ENCODE results near the gene PCBD1.
A peak's percentile ranks its signal among the peaks of the same experiment; 100 is the strongest.
"Not testable (repeated sequence)": the region's sequence is repeated elsewhere in the genome, so short reads cannot be mapped to it uniquely, and the experiment has no call there.

PCBD1 gene

DNA sequence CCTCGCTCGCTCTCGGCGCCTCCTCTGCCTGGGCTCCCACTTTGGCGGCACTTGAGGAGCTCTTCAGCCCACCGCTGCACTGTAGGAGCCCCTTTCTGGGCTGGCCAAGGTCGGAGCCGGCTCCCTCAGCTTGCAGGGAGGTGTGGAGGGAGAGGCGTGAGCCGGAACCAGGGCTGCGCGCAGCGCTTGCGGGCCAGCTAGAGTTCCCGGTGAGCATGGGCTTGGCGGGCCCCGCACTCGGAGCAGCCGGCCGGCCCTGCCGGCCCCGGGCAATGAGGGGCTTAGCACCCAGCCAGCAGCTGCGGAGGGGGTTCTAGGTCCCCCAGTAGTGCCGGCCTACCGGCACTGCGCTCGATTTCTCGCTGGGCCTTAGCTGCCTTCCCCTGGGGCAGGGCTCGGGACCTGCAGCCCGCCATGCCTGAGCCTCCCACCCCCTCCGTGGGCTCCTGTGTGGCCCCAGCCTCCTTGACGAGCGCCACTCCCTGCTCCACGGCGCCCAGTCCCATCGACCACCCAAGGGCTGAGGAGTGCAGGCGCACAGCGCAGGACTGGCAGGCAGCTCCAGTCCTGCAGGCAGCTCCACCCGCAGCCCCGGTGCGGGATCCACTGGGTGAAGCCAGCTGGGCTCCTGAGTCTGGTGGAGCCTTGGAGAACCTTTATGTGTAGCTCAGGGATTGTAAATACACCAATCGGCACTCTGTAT lies 26.7 kb downstream of the PCBD1 start:
- DNase-seq: not testable (repeated sequence)

DNA sequence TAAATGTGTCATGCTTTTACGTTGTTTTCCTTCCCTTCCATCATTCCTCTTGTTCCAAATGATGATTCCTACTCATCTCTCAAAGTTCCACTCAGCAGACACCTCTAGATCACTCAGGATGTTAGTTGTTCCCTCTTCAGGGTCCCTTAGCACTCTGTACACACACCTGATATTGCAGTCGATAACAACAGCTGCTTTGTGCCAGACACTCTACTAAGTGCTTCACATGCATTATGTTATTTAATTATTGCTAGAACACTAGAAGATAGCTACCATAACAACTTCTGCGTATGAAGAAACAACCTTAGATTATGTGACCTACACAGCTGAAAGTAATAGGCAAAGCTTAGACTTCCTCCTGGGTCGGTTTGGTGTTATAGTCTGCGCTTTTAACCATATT lies 29.6 kb downstream of the PCBD1 start:
- no peak for DNase-seq

DNA sequence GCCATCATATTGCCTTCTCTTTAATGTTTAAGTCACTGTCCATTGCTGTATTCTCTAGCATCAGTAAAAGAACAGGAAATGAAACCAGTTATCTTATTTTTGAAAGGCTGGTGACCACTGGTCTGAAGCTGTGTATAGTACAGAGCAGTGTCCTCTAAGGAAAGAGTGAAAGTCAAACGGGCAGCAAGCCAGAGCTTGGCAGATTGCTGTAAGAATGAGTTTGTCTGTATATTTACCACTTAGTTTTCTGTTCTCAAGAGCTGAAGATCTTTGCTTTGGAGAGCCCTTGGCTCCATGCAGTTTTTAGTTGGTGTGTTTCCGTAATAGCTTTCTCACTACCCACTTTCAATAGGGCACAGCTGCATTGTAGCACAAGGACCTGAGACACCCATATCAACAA lies 31.9 kb downstream of the PCBD1 start:
- peak; percentile 63 for DNase-seq

DNA sequence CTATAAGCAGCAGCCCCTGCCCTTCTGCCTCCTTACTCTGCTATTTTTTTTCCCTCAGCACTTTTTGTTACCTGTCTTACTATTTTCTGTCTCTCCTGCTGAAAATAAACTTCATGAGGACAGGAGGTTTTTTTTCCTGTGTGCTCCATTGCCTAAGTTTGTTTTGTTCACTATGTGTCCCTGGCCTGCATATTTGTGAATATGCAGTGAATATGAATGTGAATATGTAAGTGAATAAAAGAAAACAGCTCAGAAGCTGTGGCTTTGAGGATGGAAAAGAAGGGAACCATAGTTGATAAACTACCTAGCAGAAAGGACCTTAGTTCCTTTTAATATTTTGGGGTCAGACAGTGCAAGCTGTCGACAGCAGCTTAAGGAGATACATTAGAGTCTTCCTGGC lies 34.9 kb downstream of the PCBD1 start:
- DNase-seq: no peak

DNA sequence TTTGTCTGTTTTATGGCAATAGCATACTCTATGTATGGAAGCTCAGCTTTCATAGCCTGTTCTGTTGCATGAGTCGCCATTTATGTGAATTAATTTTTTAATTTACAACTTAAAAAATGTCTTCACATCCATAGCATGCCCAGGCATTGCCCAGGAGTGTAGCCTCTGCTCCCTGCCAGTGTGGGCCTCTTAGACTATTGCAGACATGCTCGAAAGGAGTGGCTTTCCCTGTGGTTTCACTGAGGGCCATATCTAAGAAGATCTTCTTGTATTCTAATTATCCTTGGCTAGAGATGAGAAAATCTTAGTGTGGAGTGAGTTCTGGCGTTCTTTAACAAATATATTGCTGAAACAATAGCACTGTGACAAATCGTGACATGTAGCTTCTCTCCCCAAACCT lies 35.3 kb downstream of the PCBD1 start:
- no peak for DNase-seq

DNA sequence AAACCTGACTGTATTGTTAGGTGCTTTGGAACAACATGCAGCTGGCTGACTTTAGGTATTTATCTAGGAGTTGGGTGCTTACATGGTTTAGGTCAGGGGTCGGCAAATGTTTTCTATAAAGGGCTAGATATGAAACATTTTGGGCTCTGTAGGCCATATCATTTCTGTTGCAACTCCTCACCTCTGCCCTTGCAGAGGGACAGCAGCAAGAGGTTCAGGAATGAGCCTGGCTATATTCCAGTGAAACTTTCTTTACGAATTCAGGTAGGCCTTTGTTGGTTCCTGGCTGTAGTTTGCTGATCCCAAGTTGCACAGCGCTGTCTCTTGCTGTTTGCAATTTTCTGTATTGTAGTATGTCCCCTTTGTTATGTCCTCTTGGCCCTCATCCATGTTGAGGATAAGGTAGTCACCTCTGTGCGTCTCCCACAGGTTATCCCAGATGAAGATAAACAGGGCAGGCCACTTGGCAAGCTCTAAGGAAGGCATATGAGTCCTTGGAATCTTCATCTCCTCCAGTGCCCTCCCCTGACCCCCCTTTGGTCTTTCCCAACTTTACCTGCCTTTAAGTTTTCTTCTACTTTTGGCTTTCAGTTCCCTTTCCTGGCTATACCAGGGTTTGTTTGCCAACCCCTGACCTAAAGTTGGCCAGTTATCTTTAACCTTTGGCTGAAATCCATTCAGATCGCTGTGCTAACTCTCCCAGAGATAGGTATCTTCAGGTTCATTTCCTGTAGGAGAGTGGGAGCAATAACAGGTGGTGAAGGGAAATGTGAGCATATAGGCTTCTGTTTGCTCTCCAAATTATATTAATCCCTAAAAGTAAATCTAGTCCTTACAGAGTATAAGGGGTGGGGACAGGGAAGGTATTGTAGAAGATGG lies 36.5 kb downstream of the PCBD1 start:
- DNase-seq: no peak

DNA sequence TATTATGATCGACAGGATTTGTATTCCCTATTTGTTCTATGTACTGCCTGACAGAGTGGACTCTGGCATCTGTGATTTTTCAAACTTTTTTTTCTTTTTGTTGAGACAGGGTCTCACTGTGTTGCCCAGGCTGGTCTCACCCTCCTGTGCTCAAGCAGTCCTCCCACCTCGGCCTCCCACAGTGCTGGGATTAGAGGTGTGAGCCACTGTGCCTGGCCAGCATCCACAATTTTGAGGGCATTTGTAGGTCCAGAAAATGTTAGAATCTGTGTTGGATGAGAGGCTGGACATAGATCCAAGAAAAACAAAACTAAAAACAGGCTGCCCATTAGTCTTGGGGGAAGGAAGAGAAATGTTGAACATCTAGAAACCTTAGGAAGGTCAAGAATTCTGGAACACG lies 38.3 kb downstream of the PCBD1 start:
- no peak for DNase-seq

DNA sequence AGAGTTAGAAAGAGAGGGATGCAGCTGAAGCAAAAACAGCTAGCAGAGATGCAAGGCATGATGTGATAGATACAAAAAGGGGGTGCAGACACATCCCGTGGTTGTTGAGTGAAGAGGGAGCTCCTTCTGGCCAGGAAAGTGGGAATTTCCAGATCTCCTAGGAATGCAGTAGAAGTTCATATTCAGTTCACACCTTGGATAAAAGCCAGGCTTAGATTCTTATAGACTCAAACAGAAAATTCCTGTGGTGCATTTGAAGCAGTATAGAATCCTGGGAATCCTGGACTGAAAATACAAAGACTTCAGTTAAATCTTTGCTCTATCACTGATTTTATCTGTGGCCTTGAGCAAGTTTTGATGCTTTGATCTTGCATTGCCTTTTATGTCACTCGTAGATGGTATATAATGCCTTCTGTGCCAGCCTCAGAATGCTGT lies 38.8 kb downstream of the PCBD1 start:
- DNase-seq: no peak

DNA sequence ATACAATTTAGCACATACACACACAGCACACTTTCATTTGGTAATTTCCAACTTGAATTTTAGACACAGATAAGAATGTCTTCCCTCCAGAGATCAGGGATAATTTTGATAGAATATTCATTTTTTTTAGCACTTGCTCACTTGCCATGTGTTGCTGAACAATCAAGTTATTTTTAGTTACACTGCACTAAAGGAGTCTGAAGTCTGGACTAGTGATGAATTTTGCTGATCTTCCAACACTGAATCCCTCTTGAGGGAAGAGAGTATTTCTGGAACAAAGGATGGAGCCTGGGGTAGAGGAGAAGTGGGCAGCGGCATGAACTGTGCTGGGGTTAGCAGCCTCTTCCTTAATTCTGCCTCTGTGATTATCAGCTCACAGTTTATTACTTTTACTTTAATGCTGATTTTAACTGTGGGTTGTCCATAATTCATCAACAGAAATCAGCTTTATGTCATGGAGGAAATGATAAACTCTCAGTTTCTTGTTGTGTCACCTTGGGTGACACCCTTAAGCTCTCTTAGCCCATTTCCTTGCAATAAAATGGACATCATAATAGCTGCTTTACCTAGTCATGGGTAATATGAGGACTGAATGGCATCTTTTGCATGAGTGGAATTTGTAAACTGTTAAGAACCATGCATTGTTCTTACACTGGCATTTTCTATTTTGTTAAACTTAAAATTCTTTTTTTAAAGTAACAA lies 40.6 kb downstream of the PCBD1 start:
- DNase-seq: peak; percentile 50

DNA sequence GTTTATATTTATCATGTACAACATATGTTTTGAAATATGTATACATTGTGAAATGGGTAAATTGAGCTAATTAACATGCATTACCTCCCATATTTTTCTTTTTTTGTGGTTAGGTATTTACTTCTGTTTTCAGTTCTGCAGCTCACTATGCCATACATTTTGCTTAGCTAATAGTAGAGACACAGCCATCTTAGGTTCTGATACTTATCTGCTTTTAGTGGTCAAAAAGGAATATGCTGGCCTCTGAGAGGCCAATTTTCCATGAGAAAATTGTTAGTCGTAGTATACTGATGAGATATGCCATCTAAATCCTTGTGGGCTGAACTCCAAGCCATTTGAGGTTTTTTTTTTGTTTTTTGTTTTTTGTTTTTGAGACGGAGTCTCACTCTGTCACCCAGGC lies 41.6 kb downstream of the PCBD1 start:
- DNase-seq: no peak

DNA sequence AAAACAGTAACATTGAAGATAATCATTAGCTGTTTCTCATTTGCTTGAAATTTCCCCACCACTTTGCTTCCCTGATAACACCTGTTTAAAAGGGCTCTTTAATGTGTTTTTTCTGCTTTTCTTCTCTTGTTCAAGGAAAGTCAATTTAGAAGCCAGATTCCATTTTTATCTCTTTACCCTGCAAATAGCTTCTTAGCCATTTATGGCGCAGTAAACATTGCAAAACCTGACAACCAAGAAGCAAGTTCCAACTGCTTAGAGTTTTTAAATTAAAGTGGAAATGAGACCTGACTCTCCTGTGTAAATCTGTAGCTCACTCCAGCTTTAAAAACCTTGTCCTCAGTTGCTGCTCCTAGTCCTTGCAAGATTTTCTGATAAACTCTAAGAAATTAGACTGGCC lies 42.5 kb downstream of the PCBD1 start:
- DNase-seq: no peak

DNA sequence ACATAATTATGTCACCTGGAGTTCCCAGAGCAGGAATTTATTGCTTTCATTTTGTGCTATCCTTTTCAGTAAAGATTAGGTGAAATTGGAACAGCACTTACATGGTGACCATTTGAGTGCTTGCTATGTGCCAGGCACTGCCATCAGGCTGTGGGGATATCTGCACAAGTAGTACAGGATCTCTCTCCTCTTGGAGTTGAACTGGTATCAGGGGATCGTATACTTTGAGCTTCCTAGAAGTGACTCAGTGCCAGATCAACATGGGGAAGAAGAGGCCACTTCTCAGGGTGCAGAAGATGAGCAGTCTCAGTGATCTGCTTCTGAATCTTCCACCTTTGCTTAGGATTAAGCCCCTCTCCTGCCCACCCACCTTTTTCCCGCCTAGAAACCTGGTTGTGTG lies 43.1 kb downstream of the PCBD1 start:
- DNase-seq: no peak

DNA sequence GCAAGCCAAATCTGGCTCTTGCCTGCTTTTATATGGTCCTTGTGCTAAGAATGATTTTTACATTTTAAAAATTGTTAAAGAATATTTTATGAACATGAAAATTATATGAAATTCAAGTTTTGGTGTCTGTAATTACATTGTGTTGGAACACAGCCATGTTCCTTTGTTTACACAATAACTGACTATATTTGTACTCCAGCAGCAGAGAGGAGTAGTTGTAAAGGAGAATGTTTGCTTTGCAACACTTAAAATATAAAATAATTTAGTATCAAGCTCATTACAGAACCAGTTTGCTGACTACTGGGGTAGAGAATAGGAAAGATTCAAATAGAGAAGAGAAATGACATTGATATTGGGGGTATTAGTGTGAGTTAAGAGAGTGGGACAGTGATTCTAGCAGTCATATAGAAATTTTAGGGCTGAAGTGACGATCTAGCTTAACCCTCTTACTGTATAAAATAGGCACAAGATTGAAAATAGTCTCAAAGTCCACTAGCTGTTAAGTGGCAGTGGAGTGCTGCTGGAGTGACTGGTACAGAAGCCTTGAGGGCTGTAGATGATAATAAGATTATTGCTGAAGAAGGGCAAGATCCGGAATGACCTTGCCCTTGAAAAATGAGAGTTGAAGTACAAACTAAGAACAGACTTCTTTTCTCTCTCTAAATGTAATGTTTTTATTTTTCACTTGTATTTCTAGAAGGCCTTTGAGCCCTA lies 44.4 kb downstream of the PCBD1 start:
- DNase-seq: no peak

DNA sequence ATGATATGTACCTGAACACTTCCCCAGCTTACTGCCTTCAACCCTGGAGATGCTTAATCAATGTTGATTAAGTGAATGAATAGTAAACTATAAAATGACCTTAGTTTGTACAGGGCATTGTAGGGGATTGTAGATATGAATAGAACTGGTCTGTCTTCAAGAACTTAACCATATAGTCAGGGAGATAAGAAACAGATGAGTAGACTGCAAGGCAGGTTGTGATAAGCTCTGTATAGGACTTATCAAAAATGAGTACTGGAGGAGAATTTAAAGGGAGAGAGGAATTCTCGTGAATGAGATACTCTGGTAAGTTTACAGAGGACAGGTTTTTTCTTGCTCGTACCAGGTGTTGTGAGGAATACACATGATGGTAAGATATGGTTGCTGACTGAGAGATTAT lies 45.0 kb downstream of the PCBD1 start:
- no peak for DNase-seq

DNA sequence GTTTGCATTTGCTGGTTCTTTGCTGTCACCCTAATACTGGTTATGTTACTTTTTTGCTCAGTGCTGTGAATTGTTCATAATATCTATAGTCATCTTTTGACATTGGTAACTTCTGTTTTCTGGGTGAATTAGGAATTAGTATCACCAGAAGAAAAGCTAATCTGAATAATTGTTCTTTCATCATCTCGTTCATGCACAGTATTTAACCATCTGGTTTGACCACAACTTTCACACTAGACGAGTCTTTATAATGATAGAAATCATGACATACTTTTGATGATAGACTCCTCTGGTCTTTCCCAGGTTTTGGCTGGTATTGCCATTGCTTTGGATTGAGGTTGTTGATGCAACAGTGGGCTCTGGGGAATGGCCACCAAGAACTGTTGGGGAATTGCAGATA lies 47.5 kb downstream of the PCBD1 start:
- DNase-seq: no peak

DNA sequence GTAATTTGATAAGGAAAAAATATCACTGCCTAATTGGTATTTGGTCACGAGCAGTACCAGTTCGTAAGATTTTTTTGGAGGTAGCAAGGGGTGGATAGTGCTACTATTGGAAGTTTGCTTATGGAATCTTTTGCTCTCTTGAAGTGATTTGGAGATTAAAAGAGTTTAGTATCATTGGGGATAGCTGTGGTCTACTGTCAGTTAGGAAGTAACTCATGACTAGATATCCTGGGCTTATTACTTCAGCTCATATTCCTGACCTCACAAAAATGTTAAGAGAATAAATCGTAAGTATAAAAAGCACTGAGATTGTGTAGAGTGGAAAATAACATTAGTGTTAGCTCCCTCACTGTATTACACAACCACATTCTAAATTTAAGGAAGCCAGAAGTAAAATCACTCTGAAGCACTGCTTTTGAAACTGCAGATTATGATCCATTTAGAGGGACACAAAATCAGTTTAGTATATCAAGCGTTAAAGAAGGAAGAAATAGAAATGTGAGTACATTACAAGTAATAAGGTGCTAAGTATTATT lies 50.0 kb downstream of the PCBD1 start:
- peak; percentile 51 for DNase-seq

DNA sequence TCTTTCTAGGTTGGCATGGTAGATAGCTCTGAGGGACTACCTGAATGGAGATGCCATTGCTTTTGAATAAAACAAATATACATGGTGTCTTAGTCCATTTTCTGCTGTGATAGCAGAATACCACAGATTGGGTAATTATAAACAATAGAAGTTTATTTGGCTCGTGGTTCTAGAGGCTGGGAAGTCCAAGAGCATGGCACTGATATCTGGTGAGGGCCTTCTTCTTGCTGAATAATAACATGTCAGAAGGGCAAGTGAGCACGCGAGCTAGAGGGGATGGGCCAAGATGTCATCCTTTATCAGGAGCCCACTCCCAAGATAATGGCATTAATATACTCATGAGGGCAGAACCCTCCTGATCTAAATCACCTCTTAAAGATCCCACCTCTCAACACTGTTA lies 50.7 kb downstream of the PCBD1 start:
- DNase-seq: no peak

DNA sequence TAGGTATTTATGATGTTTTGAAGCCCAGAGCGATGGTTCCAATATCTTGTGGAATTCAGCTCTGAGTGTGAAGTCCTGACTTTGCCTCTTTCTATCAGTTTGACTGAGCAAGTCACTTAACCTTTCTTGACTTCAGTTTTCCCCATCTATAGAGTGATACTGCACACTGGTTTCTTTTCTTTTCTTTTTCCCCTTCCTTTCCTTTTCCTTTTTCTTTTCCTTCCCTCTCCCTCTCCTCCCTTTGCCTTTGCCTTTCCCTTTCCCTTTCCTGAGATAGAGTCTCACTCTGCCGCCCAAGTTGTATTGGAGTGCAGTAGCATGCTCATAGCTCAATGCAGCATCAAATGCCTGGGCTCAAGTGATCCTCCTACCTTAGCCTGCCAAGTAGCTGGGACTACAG lies 52.0 kb downstream of the PCBD1 start:
- DNase-seq: no peak

DNA sequence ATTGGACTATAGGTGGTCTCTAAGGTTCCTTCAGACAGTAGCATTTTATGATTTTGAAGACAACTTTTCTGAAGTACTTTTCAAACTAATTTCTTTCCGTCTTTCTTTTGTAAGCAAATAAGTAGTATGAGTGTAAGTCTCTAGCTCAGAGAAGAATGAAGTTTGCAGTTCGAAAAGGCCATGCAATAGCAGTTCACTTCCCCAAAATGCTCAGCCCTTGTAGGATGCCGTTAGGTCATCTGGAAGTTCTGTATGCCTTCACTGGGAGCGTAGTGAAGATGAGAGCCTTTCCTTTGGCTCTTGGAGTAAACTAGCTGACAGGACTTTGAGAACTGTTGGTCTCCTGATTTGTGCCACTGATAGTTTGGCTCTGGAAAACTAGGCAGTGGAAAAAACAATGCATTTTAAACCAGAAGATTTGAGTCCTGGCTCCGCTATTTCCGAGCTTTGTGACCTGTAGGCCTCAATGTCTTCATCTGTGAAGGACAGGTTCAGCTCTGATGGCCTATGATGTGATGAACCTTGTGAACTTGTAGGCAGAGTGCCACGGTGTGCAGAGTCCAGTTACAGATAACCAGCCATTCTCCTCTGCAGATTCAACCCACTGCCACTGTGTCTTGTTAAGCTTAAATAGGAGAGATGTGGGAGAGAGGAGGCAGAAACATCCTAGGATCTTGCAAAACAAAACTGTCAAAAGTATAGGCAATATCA lies 53.8 kb downstream of the PCBD1 start:
- peak; percentile 82 for DNase-seq

DNA sequence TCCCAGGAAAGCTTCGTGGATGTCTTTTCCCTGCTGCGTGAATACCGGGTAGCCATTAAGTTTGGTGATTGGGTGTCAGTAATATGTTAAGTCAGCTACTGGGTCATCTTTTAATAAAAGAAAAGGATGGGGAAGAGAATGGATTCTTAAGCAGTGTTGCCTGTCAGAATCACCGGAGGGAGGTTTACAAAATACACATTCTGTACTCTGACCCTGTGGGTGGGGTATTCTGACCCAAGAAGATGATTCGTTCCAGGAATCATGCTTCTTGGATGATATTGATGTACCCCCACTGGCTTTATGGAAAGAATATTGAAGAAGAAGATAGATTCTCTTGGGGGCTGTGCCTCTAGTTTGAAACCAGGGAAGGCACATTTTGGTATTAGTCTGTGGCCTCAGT lies 54.3 kb downstream of the PCBD1 start:
- no peak for DNase-seq

DNA sequence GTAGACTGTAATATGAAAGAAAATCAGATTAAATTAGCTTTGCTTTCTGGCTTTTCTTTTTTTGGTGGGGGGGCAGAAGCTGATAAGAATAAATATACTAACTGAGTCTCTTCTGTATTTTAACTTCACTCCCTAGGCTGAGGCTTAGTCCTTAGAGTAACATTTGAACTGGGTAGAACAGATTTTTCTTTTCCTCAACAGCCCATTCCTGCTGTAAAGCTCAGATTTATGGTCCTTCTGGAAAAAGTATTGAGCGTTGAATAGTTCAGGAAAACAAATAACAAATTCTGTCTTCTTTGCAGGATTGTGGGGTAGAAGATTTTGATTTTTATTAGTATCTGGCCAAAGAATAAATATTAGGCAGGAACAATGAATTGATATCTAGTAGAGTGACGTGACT lies 54.8 kb downstream of the PCBD1 start:
- no peak for DNase-seq

Data from suppressor macrophage treated with lipopolysaccharide for 4 hours (primary cell).